ENCODE measurements around the gene RECQL5.

DNA sequence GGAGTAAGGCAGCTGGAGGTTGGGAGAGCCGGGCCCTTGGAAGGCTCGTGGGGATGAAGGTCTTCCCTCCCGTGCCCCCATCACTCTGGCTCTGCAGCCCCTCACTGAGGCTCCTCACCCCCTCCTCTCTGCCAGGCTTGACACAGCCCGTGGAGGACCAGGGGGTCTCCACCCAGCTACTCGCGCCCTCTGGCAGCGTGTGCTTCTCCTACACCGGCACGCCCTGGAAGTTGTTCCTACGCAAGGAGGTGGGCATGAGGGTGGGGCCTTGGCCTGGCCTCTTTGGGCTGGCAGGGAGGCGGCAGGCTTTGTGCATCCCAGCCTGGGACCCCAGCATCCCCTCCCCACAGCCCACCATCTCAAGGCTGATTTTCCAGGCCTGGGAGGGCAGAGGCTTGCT lies 49.3 kb downstream of the RECQL5 start:
- TF ChIP-seq, protein P1, sequence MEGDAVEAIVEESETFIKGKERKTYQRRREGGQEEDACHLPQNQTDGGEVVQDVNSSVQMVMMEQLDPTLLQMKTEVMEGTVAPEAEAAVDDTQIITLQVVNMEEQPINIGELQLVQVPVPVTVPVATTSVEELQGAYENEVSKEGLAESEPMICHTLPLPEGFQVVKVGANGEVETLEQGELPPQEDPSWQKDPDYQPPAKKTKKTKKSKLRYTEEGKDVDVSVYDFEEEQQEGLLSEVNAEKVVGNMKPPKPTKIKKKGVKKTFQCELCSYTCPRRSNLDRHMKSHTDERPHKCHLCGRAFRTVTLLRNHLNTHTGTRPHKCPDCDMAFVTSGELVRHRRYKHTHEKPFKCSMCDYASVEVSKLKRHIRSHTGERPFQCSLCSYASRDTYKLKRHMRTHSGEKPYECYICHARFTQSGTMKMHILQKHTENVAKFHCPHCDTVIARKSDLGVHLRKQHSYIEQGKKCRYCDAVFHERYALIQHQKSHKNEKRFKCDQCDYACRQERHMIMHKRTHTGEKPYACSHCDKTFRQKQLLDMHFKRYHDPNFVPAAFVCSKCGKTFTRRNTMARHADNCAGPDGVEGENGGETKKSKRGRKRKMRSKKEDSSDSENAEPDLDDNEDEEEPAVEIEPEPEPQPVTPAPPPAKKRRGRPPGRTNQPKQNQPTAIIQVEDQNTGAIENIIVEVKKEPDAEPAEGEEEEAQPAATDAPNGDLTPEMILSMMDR (tag by site-specific recombination; IDR thresholded peaks at IDR 0.05), result no peak
- TF ChIP-seq ZNF37A (tag by site-specific recombination; IDR thresholded peaks at IDR 0.05), result no peak
- TF ChIP-seq ZNF76 (tag by site-specific recombination; IDR thresholded peaks at IDR 0.05; ENCODE audit: borderline replicate concordance, low read depth), result no peak
- no peak for TF ChIP-seq IKZF3 (tag by site-specific recombination; IDR thresholded peaks at IDR 0.05)
- TF ChIP-seq, protein P2, sequence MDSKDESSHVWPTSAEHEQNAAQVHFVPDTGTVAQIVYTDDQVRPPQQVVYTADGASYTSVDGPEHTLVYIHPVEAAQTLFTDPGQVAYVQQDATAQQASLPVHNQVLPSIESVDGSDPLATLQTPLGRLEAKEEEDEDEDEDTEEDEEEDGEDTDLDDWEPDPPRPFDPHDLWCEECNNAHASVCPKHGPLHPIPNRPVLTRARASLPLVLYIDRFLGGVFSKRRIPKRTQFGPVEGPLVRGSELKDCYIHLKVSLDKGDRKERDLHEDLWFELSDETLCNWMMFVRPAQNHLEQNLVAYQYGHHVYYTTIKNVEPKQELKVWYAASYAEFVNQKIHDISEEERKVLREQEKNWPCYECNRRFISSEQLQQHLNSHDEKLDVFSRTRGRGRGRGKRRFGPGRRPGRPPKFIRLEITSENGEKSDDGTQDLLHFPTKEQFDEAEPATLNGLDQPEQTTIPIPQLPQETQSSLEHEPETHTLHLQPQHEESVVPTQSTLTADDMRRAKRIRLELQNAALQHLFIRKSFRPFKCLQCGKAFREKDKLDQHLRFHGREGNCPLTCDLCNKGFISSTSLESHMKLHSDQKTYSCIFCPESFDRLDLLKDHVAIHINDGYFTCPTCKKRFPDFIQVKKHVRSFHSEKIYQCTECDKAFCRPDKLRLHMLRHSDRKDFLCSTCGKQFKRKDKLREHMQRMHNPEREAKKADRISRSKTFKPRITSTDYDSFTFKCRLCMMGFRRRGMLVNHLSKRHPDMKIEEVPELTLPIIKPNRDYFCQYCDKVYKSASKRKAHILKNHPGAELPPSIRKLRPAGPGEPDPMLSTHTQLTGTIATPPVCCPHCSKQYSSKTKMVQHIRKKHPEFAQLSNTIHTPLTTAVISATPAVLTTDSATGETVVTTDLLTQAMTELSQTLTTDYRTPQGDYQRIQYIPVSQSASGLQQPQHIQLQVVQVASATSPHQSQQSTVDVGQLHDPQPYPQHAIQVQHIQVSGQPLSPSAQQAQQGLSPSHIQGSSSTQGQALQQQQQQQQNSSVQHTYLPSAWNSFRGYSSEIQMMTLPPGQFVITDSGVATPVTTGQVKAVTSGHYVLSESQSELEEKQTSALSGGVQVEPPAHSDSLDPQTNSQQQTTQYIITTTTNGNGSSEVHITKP (tag by site-specific recombination; IDR thresholded peaks at IDR 0.05), result no peak
- TF ChIP-seq, protein P3, sequence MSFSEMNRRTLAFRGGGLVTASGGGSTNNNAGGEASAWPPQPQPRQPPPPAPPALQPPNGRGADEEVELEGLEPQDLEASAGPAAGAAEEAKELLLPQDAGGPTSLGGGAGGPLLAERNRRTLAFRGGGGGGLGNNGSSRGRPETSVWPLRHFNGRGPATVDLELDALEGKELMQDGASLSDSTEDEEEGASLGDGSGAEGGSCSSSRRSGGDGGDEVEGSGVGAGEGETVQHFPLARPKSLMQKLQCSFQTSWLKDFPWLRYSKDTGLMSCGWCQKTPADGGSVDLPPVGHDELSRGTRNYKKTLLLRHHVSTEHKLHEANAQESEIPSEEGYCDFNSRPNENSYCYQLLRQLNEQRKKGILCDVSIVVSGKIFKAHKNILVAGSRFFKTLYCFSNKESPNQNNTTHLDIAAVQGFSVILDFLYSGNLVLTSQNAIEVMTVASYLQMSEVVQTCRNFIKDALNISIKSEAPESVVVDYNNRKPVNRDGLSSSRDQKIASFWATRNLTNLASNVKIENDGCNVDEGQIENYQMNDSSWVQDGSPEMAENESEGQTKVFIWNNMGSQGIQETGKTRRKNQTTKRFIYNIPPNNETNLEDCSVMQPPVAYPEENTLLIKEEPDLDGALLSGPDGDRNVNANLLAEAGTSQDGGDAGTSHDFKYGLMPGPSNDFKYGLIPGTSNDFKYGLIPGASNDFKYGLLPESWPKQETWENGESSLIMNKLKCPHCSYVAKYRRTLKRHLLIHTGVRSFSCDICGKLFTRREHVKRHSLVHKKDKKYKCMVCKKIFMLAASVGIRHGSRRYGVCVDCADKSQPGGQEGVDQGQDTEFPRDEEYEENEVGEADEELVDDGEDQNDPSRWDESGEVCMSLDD (tag by site-specific recombination; IDR thresholded peaks at IDR 0.05), result no peak
- no peak for TF ChIP-seq ZNF24 (tag by site-specific recombination; IDR thresholded peaks at IDR 0.05)
- TF ChIP-seq ZNF701 (tag by site-specific recombination; IDR thresholded peaks at IDR 0.05), result no peak
- no peak for TF ChIP-seq ZBTB21 (tag by site-specific recombination; IDR thresholded peaks at IDR 0.05)
- no peak for TF ChIP-seq ZNF211 (tag by site-specific recombination; IDR thresholded peaks at IDR 0.05; ENCODE audit: low read depth)
- TF ChIP-seq, protein P4, sequence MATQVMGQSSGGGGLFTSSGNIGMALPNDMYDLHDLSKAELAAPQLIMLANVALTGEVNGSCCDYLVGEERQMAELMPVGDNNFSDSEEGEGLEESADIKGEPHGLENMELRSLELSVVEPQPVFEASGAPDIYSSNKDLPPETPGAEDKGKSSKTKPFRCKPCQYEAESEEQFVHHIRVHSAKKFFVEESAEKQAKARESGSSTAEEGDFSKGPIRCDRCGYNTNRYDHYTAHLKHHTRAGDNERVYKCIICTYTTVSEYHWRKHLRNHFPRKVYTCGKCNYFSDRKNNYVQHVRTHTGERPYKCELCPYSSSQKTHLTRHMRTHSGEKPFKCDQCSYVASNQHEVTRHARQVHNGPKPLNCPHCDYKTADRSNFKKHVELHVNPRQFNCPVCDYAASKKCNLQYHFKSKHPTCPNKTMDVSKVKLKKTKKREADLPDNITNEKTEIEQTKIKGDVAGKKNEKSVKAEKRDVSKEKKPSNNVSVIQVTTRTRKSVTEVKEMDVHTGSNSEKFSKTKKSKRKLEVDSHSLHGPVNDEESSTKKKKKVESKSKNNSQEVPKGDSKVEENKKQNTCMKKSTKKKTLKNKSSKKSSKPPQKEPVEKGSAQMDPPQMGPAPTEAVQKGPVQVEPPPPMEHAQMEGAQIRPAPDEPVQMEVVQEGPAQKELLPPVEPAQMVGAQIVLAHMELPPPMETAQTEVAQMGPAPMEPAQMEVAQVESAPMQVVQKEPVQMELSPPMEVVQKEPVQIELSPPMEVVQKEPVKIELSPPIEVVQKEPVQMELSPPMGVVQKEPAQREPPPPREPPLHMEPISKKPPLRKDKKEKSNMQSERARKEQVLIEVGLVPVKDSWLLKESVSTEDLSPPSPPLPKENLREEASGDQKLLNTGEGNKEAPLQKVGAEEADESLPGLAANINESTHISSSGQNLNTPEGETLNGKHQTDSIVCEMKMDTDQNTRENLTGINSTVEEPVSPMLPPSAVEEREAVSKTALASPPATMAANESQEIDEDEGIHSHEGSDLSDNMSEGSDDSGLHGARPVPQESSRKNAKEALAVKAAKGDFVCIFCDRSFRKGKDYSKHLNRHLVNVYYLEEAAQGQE (tag by site-specific recombination; IDR thresholded peaks at IDR 0.05), result no peak
